ENCODE data around the gene CLCN4.

The CLCN4 gene

DNA sequence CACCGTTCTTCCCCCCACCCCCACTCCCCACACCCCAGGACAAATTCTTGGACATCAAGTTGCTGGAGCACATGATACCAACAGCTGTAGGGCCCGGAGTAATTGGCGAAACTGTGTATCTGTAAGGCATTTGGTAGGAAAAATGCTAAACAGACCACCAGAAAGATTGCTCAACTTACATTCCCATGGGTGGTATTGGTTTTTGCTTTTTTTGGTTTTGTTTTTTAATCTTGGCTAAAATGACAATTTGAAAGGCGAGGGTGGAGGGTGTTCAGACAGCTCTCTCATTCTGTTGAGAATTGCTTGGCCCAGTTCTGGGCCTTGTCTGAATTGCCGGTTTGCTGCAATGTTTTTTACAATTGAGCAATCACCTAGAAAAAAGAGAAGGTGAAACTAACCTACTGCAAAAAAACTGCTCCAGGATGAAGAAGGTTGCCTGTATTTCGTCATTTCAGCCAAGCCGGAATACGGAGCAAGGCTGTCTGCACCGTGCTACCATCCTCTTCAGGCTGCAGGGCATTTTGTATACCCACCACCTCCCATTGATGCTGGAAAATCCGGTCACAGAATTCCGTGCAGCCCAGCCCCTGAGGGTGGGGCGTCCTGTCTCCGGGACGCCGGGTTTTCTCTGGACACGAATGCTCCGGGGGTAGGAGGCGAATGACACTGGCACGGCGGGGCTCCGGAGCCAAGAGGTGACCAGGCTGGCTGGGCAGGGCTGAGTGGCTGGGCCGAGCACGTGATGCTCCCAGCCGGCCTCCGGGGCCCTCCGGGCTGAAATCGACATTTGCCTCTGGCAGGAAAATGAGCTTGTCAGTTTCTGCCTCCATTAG, at the start of gene CLCN4:
TSS of gene CLCN4 (plus strand) at position 777 of the 833 bp plus-strand sequence. CDS start 28,058 bp downstream, outside the sequence.
- DNase-seq: no peak

DNA sequence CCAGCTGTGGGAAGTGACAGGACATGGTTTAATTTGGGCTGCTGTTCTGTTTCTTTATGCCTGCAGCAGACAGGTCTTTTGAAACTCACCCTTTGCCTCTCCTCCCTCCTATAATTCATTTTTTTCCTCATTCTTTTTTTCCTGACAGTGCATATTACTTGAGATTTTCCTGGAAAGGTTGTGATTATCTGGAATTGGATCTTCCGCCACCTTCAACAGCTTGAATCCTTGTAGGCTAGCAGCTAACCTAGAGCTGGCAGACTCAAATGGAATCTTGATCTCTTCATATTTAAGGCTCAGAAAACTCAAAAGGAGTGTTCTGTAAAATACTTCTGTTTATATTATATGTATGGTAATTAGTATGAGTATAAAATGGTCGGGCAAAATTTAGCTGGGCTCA, 49.3 kb upstream of the CLCN4 start:
- no peak for DNase-seq

DNA sequence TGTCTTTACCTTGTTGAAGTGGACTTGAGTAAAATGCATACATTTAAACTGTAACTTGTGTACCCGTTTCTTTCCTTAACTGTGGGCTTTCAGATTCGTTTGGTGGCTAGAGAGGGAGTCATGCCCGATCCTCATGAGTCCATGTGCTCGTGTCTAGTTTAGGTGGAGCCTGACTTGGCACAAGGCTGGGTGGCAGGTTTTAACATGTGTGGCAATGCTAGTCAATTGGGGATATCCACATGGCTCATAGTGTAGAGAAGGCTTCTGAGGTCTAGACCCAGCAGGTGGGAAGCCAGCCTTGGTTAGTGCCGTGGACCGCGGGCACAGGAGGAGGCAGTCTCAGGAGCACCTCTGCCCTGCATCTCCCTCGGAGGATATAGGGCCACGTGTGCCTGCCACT, 48.5 kb upstream of the CLCN4 start:
- no peak for DNase-seq

DNA sequence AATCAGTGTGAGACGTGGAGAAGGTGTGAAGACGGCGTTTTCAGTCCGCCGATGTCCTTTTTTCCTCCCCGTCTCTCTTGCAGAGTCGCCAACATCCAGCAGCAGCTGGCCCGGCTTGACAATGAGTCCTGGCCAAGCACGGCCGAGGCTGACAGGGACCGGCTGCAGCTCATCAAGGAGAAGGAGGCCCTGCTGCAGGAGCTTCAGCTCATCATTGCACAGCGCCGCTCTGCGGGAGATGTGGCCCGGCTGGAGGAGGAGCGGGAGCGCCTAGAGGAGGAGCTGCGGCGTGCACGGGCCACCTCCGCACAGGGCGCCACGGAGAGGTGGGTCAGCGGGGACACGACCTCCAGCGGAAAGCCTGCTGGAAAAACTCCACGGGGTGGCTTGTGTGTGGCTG, 47.1 kb upstream of the CLCN4 start:
- no peak for DNase-seq

DNA sequence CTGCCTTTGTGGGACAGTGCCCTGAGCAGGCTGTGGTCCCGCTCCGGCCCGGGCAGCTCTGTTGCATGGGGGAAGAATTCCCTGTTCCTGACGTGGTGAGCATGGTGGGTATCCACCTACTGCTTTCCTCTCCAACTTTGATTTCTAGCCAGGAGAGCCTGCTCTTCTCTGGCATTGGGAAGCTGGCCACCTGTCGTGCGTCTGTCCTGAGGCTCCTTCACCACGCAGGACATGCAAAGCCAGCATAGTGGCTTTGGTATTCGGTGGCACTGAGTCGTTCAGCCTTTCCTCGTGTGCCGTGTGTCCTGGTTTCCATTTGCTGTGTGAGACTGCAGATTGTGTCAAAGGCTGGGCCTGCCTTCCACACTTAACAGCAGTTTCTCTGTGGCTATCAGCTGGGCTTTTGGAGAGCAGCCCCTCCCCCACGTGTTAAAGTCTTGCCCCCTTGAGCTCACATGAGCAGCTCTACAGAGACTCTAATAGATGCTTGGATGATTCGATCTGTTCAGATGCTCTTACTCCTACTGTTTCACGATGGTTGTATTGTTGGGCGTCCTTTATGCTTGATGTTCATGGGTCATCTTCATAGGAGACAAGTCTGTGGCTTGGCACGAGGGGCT, 46.3 kb upstream of the CLCN4 start:
- no peak for DNase-seq

DNA sequence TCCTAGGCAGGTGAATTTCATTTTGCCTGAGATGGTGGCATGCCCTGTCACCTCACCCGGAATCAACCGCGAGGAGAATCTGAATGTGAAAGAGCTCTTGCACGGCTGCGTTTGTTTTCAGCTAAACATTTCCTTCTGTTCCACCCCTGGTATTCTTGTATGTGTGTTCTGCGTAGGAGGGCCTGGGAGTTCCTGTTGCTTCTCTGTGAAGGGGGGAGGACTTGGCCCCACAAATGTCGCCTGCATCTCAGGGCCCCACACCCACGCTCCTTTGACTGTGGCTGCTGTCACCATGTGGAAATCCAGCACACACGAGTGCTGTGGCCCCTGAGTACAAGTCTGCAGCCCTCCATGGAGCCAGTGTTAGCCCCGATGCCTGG, 45.8 kb upstream of the CLCN4 start:
- peak; percentile 64 to 75 for DNase-seq

DNA sequence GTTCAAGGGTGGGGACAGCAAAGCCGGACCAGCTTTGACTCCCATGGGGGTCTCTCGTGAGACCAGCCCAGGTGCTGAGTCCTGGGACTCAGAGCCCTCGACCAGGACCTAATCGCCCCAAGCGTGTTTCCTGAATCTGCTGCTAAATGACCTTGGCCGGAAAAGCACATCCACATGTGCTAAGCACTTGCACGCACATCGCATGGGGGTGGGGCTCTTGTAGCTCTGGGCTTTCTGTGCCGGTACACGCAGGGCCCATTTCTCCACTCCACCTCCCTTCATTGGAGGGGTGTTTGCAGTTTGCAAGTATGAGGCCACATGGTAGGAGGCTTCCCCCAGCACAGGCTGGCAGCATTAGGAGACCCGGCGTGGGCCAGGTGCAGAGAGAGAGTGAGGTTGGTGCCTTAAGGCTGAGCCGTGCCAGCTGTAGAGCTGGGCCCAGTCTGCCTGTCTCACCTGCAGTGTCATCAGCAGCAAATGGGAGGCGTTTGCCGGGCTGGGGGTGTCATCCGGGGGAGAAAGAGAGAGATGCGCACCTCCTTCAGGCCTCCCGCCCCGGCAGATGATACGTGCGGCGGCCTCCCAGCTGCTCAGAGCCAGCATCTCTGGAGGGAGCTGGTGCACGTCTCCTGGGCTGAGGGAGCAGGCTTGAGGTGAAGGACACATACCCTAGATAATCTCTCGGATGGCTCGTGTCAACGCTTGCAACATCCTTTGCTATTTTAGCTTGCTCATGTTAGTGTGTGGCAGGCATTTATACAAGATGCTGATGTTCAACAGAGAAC, 45.2 kb upstream of the CLCN4 start:
- DNase-seq: peak; percentile 51 to 63

DNA sequence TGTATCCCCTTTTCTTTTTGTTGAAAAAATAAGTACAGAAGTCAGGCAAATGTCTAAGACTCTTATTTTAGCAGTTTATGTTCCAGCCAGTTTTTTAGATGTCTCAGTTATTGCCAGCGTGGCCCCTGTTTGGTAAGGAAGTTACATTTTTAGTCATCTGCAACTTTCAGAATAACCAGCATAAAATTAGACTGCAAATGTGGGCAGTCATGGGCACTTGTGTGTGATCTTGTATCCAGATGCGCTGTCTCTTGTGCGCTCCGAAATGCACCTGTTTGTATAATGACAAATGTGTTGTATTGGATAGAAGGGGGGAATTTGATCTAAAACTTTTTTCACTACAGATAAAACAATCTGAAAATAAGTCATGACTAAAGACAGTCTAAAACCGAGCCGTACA, 44.3 kb upstream of the CLCN4 start:
- peak in 1 of 2 experiments; percentile 21 for DNase-seq

DNA sequence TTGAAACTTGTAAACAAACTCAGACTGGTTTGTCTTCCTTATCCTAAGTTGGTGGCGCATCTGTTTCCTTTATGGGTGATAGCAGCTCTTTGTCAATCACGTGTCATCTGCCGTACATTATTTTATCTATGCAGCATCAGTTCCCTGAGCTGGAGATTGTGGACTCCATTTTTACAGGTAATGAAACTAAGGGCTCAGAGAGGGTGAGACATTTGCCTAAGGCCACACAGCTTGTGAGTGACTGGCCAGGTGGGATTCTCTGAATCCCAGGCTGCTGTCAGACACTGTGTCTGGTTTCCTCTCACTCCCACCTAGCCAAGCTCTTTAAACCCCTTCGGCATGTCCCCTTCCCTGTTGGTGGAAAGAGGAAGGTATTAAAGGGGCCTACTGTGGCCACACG, 41.7 kb upstream of the CLCN4 start:
- no peak for DNase-seq

DNA sequence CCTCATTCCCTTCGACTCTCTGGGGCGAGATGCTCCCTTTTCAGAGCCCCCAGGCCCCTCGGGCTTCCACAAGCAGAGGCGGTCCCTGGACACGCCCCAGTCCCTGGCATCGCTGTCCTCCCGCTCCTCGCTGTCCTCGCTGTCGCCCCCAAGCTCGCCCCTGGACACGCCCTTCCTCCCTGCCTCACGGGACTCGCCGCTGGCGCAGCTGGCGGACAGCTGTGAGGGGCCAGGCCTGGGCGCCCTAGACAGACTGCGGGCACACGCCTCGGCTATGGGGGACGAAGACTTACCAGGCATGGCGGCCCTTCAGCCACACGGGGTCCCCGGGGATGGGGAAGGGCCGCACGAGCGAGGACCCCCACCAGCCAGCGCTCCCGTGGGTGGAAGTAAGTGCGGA, 39.5 kb upstream of the CLCN4 start:
- DNase-seq: no peak

DNA sequence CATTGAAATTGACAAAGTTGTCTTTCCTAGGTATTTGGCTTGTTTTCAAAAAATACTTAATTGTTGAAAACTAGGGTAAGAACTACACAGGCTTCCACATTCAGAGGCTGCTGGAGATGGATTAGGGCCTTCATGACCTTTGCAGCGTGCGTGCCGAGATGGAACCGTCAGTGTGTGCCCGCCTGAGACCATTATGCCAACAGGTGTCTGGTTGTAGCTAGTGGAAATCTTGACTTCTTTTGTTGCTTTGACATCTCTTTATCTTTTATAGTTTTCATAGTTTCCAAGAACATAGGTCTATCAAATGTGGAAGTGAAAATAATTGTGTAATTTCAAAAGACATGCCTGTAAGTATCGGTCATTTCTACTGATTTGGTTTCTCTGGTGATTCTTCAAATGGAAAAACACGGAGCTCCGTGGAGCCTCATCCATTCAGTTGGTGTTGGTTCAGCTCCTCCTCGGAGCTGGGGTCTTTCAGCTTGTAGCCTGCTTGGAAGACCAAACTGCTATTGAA, 38.9 kb upstream of the CLCN4 start:
- DNase-seq: no peak

DNA sequence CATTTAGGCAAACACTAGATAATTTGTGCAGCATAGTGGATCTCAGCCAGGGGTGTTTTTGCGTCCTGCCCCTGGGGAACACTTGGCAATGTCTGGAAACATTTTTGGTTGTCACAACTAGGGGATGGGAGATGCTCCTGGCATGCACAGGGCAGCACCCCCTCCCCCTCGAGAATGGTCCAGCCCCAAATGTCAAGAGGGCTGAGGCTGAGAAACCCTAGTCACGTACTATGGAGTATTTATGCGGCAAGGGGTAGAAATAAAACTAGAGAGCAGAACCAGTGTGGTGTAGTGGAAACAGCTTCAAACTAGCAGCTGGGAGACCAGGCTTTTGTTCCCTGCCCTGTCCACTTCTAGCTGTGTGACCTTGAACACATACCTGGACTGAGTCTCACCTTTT, 38.2 kb upstream of the CLCN4 start:
- DNase-seq: no peak

DNA sequence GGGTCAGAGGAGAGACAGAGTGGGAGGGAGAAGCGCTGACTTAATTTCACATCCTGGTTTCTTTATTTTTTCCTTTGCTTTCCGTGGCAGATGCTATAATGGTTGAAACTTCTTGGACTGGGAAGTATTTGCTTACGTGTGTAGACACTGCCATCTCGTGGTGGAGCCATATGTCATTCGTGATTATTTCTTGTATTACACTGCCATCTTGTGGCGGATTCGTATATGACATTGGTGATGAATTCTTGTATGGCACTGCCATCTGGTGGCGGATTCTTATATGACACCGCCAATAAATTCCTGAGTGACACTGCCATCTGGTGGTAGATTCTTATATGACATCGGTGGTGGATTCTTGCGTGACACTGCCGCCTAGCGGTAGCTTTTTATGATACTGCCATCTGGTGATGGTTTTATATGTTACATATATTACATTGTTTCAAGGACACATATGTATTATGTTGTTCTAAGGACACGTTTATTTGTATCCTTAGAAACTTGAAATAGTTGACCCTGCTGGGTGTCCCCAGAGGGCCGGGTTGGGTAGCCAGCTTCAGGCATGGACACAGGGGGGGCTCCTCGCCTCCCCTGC, 37.3 kb upstream of the CLCN4 start:
- peak; percentile 57 to 59 for DNase-seq

DNA sequence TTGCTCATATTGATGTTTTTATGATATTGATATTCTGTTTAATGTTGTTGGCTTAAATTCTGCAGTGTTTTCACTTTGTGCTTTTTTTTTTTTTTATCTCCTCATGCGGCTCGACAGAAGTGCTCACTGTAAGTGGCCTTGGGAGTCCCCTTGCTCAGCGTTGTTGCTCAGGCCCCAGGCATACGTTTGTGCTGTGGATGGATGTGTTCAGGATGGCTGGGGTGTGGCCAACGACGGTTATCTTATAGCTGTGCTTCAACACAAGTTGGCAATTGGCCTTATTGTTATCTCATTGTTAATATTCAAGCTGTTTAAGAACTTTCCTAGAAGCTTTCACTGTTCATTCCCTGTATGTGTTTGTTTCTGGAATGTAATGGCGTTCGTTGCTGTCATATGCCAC, 36.4 kb upstream of the CLCN4 start:
- DNase-seq: no peak

DNA sequence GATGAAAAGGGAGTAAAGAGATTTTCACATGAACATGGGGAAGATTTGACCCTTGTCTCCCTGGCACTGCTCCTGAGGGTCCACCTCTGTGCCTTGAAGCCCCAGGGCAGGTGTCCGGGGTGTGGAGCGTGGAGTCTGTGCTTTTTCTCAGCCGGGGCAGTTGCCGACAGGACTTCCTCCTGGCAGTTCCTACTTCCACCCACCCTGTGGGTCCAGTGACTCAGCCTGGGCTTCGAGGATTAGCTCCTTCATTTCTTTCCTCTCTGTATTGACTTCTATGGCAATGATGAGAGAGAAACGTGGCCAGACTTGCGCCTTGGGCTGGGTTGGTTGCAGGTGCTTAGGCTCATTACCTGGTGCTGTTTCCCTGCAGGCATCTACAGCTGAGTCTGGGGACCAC, 35.9 kb upstream of the CLCN4 start:
- no peak for DNase-seq

DNA sequence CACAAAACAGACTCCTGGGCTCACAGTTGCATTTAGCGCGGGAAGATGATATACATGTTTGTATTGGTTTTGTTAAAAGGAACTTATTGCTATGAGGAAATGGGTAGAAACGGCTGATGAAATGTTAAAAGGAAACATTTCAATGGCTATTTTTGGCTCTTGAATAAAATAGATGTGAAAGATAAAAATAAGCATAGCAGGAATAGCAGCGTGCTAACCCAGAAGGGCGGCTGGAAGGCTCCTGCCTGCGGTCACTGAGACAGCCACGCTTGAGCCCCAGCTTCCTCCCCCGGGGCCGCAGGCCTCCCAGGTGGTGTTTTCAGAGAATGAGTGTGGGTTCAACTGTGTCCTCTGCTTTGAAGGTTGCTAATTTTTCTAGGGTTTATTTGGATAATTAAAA, 35.0 kb upstream of the CLCN4 start:
- DNase-seq: no peak

DNA sequence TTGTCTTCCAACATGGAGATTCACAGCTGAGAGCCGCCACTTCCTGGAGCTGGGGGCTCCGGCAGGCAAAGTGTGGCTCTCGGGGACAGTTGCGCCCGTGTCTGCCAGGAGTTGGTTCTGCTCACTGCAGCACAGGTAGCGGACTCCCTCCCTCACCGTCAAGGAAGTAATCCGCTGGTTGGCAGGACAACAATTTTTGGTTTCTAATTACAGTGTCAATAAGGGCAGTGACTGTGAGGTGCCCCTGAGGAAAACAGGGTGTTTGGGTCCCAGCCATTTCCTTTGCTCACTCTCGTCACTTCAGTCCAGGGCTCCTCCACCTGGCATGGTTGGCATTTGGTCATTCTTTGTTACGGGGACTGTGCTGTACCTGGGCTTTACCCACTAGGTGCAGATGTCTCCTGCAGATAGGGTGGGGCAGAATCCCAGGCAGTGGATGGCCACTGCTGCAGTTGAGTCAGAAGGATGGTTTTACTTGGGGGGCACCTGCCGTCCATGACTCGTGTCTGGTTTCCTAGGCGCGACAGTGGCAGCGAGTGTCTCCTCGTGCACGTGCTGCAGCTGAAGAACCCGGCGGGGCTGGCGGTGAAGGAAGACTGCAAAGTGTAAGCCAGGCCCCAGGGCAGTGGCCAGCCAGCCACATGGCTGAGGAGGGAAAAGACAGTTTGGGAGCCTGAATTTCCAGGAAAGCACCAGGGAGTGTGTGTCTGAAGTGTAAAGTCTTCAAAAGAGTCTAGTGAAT, 32.1 kb upstream of the CLCN4 start:
- DNase-seq: no peak

DNA sequence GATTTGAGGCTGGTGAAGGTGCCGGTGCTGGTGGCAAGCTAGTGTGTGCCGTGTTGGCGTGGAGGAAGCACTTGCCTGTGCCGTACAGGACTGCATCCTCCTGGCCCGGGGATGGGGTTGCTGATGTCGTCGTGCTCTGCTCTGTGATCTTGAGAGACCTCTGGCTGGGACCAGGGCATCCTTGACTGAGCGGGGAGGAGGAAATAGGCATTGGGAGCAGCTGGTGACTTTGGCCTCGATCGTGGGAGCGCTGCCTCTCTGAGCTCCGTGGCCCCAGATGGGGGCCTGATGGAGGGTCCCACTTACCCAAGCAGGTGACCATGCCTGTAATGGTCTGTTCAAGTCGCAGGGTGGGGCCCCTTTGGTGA, 31.5 kb upstream of the CLCN4 start:
- DNase-seq: no peak

DNA sequence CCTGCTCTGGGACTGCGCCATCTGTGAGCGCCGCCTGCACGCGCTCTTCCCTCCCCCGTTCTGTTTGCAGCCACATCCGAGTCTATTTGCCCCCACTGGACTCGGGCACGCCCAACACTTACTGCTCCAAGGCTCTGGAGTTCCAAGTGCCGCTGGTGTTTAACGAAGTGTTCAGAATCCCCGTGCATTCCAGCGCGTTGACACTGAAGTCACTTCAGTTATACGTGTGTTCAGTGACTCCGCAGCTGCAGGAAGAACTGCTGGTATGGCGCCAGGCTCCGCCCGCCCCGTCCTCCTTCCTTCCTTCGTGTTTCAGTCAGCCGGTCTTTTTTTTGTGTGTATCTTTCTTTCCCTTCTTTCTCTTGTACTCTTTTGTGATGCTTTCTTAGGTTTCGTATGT, 30.7 kb upstream of the CLCN4 start:
- no peak for DNase-seq

DNA sequence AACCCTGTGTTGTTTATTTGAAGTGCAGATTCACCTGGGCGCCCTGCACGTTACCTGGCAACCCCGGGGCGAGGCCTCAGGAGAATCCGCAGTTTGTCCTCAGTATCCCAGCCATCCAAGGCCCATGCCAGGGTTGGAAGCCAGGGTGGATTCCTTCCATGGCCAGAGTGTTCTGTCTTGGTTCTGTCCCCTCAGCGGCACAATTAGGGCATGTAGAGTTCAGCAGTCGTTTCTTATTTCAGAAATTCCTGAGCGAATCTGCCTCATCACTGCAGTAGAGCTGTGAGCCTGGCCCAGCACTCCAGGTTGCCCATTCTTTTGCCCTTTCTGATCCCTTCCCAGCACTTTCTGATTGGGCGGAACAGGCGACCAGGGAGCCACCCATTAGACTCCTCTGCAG, 29.9 kb upstream of the CLCN4 start:
- no peak for DNase-seq

DNA sequence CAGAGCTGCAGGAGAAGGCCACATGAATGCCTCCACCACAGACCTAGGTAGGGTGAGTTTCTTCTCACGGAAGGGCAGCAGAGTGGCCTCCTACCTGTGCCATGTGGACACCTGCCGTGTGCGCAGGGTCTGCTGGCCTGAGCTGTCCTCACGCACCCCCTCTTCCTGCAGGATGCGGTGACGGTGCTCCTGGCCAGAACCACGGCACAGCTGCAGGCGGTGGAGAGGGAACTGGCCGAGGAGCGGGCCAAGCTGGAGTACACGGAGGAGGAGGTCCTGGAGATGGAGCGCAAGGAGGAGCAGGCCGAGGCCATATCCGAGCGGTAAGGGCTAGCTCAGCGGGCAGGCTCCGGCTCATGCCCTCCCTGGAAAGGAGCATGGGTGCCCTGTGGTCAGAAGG, 28.4 kb upstream of the CLCN4 start:
- DNase-seq: no peak

DNA sequence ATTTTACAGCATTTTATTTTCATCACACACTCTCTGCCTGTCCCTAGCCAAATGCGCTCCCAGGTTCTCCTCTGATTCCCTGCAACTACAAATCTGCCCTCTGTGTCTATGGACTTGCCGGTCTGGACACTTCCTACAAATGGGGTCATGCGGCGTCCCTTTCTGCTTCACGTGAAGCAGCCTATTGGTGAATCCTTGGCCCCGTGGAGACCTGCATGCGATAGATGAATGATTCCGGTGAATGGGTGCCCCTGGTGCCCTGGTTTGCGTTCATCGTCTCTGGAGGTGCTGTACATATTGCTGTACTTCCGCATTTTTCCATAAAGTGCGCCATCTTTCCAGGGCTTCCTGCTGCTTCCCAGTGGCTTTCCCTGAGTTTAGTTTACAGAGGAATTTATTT, 27.5 kb upstream of the CLCN4 start:
- DNase-seq: no peak

DNA sequence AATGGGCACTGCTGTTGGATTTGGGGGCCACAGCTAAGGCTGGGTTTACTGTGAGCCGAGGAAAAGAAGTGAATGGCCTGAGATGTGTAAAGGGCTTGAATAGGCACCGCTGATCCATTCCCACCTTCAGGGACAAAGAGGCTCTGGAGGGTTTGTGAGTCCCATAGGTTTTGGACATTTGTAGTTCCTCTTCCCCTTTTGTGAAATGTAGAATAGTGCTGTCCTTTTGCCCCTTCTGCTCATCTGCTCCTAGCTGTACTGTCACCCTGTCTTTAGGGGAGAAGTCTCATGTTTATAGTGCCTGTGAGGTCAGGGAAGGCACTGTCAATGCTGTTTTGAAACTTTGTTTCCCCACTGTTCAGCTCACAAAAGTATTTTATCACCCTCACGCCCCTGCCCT, 26.4 kb upstream of the CLCN4 start:
- DNase-seq: no peak

Data from activated CD4-positive, alpha-beta T cell treated with anti-CD3 and anti-CD28 coated beads, Interleukin-2, amount 50 U/mL, for 48 hours (primary cell).